Erythroblast (primary cell): ENCODE results near the gene ARSI.

ENCODE experiments used
- GATA1 ChIP-seq: IDR thresholded peaks from 2 replicates; pipeline ENCODE4 v1.6.1; 2011; ENCODE audit warnings: low read depth, mild to moderate bottlenecking, control low read depth, low read length, moderate library complexity
- POLR2A ChIP-seq: IDR thresholded peaks from 2 replicates; pipeline ENCODE4 v1.6.1; 2011; ENCODE audit warnings: mild to moderate bottlenecking, low read length

DNA sequence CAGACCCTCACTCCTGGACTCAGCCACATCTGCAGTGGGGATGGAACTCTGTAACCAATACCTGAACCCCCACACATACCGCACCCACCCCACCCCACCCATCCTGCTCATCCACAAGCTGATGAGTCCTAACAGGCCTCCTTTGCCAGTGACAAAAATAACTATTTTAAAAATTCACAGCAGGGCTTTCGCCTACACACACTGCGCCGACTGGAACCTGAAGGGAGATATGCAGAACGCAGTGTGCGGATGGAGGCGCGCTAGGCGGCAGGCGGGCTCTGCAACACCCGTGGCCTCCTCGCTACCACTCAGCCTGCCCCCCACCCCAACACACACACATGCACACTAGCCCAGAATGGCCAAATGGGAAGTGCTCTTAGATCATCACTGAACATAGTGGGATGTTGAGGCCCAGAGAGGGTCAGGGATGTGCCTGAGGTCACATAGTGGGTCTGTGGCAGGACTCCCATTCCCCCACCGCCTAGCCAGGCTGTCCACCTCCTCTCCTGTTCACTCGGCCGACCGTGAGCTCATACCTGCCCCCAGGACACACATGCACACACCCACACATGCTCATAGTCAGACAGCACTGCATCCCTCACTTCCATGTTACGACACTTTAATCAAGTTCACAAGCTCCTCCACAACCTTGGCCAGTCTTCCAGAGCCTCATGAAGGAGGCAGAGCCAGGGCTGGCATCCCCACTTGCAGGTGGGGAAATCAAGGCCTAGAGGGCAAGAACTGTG is 6.8 kb downstream of the ARSI start:
- TF ChIP-seq POLR2A (no peak), GATA1 (no peak)
